Stimulated activated naive B cell treated with anti-CD40 and anti-IgM and Interleukin-4, amounts not matched to agents 10 μg/mL and 1 μg/mL and 100 μg/mL, for 72 hours (primary cell): ENCODE results near the gene GNLY.
"Not testable (repeated sequence)": the region's sequence is repeated elsewhere in the genome, so short reads cannot be mapped to it uniquely, and the experiment has no call there.

ENCODE experiments used
- ATAC-seq, 2 donors: fragments of 150-1000 bp; cut with Tn5 transposase; replicated peaks; 2 replicates each; pipeline ENCODE4 v1.10.0; 2021; ENCODE audit warnings: moderate library complexity in 1 of 2
- DNase-seq: peaks from one replicate; pipeline ENCODE4 v3.0.0; 2021
- H3K27ac Mint-ChIP-seq: one replicate; pipeline ENCODE4 v1.8.0; 2022; ENCODE audit warnings: mild to moderate bottlenecking, mixed read lengths
- H3K27me3 Mint-ChIP-seq, 2 donors: one replicate each; pipeline ENCODE4 v1.8.0; 2022; ENCODE audit warnings: mixed read lengths in 2 of 2
- H3K36me3 Mint-ChIP-seq, 2 donors: one replicate each; pipeline ENCODE4 v1.8.0; 2022; ENCODE audit warnings: mixed read lengths in 2 of 2, mild to moderate bottlenecking in 1 of 2
- H3K4me1 Mint-ChIP-seq, 2 donors: one replicate each; pipeline ENCODE4 v1.8.0; 2022; ENCODE audit warnings: mixed read lengths in 2 of 2, mild to moderate bottlenecking in 1 of 2
- H3K4me3 Mint-ChIP-seq, 2 donors: one replicate each; pipeline ENCODE4 v1.8.0; 2022; ENCODE audit warnings: mild to moderate bottlenecking in 2 of 2, mixed read lengths in 2 of 2, moderate library complexity in 1 of 2
- H3K9me3 Mint-ChIP-seq, 2 donors: one replicate each; pipeline ENCODE4 v1.8.0; 2022; ENCODE audit warnings: mixed read lengths in 2 of 2, mild to moderate bottlenecking in 1 of 2

Gene GNLY

GRCh38 chr2:85704800-85705679 lies 10.9 kb downstream of the GNLY start:
- no peaks in the 10 kb centered on the region for H3K27me3 Mint-ChIP-seq
- peak; percentile 81 to 84 for ATAC-seq
- peaks cover 28 to 52% of the 10 kb centered on the region in 2 donors for H3K4me1 Mint-ChIP-seq
- peak overlapping the region; percentile 8 to 41 for H3K4me3 Mint-ChIP-seq
- DNase-seq, result peak; percentile 40
- no peaks in the 10 kb centered on the region for H3K9me3 Mint-ChIP-seq
- H3K27ac Mint-ChIP-seq, result peak overlapping the region; percentile 38
- no peaks in the 10 kb centered on the region for H3K36me3 Mint-ChIP-seq

DNA sequence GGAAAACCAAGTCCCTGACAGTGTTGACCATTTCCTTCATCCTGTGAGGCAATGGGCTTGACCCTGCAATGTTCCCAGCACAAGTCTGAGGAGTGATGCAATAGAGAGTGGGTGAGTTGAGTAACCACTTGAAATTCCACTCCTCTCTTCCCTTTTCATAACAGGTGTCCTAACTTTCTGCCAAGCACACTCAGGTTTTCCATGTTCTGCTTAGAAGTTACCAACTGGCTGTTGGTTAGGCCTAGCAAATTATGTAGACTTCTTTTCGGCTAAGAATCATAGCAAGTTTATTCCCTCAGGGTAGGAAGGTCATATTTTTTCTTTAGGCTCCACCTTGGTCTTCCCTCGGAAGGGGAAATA lies 11.5 kb downstream of the GNLY start:
- Mint-ChIP-seq H3K4me1 (peaks cover 28 to 52% of the 10 kb centered on the region in 2 donors), H3K9me3 (no peaks in the 10 kb centered on the region), H3K4me3 (no peak overlapping the region), H3K27me3 (peaks cover 3 to 5% of the 10 kb centered on the region in 2 donors), H3K36me3 (no peaks in the 10 kb centered on the region), H3K27ac (peak overlapping the region; percentile 38)
- no peak for ATAC-seq
- no peak for DNase-seq

DNA sequence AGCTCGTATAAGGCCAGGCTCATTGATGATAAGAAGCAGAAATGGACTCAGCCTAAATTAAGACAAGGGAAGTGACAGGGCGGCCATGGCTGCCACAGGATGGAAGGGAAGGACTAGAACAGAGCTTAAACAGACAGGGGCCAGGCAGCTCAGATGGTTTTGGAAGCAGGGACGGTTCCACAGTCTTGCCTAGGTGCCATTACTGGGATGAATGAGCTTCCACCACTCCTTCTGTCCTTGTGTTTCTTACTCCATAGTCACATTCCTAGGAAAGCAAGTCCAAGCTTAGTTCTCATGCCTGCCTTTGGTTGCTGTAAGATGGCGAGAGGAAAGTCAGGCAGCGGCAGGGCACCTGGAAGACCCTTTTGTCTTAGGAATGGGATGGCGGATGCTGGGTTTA lies 11.9 kb downstream of the GNLY start:
- H3K4me3 Mint-ChIP-seq, result no peak overlapping the region
- no peak for ATAC-seq
- no peak for DNase-seq
- H3K9me3 Mint-ChIP-seq, result no peaks in the 10 kb centered on the region
- no peaks in the 10 kb centered on the region for H3K36me3 Mint-ChIP-seq
- H3K27me3 Mint-ChIP-seq, result peaks cover 5 to 9% of the 10 kb centered on the region in 2 donors
- H3K4me1 Mint-ChIP-seq, result peaks cover 28 to 52% of the 10 kb centered on the region in 2 donors
- H3K27ac Mint-ChIP-seq, result peak overlapping the region; percentile 38

GRCh38 chr2:85706599-85707296 lies 12.6 kb downstream of the GNLY start:
- Mint-ChIP-seq H3K36me3 (no peaks in the 10 kb centered on the region), H3K4me1 (peaks cover 28 to 52% of the 10 kb centered on the region in 2 donors), H3K9me3 (no peaks in the 10 kb centered on the region), H3K27ac (no peak overlapping the region), H3K4me3 (no peak overlapping the region), H3K27me3 (peaks cover 10 to 16% of the 10 kb centered on the region in 2 donors)
- ATAC-seq, result no peak
- no peak for DNase-seq

DNA sequence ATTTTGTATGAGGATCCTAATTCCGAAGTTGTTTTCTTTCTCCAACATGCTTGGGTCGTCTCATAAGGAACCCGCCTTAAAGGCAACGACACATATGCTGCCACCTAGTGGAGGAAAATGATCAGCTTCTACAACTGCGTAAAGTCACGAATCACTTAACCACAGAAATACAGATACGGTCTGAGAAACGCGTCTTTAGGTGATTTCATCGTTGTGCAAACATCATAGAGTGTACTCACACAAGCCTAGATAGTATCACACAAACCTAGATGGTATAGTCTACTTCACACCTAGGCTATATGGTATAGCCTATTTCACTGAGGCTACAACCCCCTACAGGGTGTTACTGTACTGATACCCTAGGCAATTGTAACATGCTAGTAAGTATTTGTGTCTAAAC lies 13.1 kb downstream of the GNLY start:
- Mint-ChIP-seq H3K9me3 (no peaks in the 10 kb centered on the region), H3K36me3 (no peaks in the 10 kb centered on the region), H3K4me3 (no peak overlapping the region), H3K27me3 (peaks cover 10 to 19% of the 10 kb centered on the region in 2 donors), H3K27ac (no peak overlapping the region), H3K4me1 (peaks cover 28 to 52% of the 10 kb centered on the region in 2 donors)
- DNase-seq (peak; percentile 56), ATAC-seq (peak; percentile 75 to 84)

GRCh38 chr2:85708641-85709040 lies 14.5 kb downstream of the GNLY start:
- DNase-seq, result no peak
- H3K27me3 Mint-ChIP-seq, result peaks cover 10 to 29% of the 10 kb centered on the region in 2 donors
- no peaks in the 10 kb centered on the region for H3K36me3 Mint-ChIP-seq
- peaks cover 22 to 42% of the 10 kb centered on the region in 2 donors for H3K4me1 Mint-ChIP-seq
- no peak for ATAC-seq
- H3K9me3 Mint-ChIP-seq, result no peaks in the 10 kb centered on the region
- H3K27ac Mint-ChIP-seq, result no peak overlapping the region
- H3K4me3 Mint-ChIP-seq, result no peak overlapping the region

DNA sequence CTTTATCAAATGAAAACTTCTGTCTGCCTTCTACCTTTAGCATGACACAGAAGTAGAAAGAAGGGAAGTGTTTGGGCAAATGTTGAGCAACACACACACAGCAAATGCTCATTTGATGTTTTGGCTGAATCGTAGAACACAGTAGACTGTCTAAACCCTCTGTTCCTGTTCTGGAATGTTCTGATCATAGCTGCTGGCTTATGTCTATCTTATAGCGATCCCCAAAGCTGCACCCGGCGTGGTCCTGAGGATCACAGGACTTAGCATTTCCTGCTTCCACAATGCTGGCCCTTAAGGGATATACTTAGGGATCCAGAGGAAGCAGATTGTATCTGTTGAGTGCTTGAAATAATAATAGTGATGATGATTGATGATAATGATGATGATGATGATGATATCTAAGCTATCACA lies 15.2 kb downstream of the GNLY start:
- Mint-ChIP-seq H3K27ac (no peak overlapping the region), H3K4me1 (peaks cover 19 to 35% of the 10 kb centered on the region in 2 donors), H3K9me3 (no peaks in the 10 kb centered on the region), H3K27me3 (peaks cover 10 to 36% of the 10 kb centered on the region in 2 donors), H3K4me3 (no peak overlapping the region), H3K36me3 (no peaks in the 10 kb centered on the region)
- DNase-seq (no peak), ATAC-seq (no peak)

GRCh38 chr2:85710687-85711577 lies 16.8 kb downstream of the GNLY start:
- Mint-ChIP-seq H3K27ac (no peak overlapping the region), H3K27me3 (peaks cover 10 to 36% of the 10 kb centered on the region in 2 donors), H3K9me3 (no peaks in the 10 kb centered on the region), H3K4me1 (peaks cover 6 to 20% of the 10 kb centered on the region in 2 donors), H3K4me3 (no peak overlapping the region), H3K36me3 (no peaks in the 10 kb centered on the region)
- DNase-seq (no peak), ATAC-seq (no peak)

GRCh38 chr2:85711578-85712060 lies 17.5 kb downstream of the GNLY start:
- Mint-ChIP-seq H3K4me1 (peaks cover 2 to 13% of the 10 kb centered on the region in 2 donors), H3K36me3 (no peaks in the 10 kb centered on the region), H3K4me3 (no peak overlapping the region), H3K27ac (no peak overlapping the region), H3K9me3 (no peaks in the 10 kb centered on the region), H3K27me3 (peaks cover 10 to 36% of the 10 kb centered on the region in 2 donors)
- no peak for DNase-seq
- no peak for ATAC-seq

- peaks cover 10 to 36% of the 10 kb centered on the region in 2 donors for H3K27me3 Mint-ChIP-seq
- DNase-seq, result no peak
- H3K4me1 Mint-ChIP-seq, result peaks cover 0 to 6% of the 10 kb centered on the region in 2 donors
- ATAC-seq, result no peak
- H3K9me3 Mint-ChIP-seq, result no peaks in the 10 kb centered on the region
- no peak overlapping the region for H3K27ac Mint-ChIP-seq
- H3K36me3 Mint-ChIP-seq, result no peaks in the 10 kb centered on the region
- H3K4me3 Mint-ChIP-seq, result no peak overlapping the region
Measured at GRCh38 chr2:85712336-85712735, 18.2 kb downstream of the GNLY start.

GRCh38 chr2:85712849-85713612 lies 18.9 kb downstream of the GNLY start:
- H3K27me3 Mint-ChIP-seq, result peaks cover 10 to 36% of the 10 kb centered on the region in 2 donors
- DNase-seq, result no peak
- H3K4me3 Mint-ChIP-seq, result no peak overlapping the region
- peaks cover 0 to 6% of the 10 kb centered on the region in 2 donors for H3K4me1 Mint-ChIP-seq
- no peaks in the 10 kb centered on the region for H3K36me3 Mint-ChIP-seq
- no peak overlapping the region for H3K27ac Mint-ChIP-seq
- ATAC-seq, result no peak
- no peaks in the 10 kb centered on the region for H3K9me3 Mint-ChIP-seq

GRCh38 chr2:85713836-85714235 lies 19.7 kb downstream of the GNLY start:
- no peaks in the 10 kb centered on the region for H3K9me3 Mint-ChIP-seq
- peaks cover 10 to 44% of the 10 kb centered on the region in 2 donors for H3K27me3 Mint-ChIP-seq
- H3K4me3 Mint-ChIP-seq, result no peak overlapping the region
- DNase-seq (no peak), ATAC-seq (no peak)
- peaks cover 0 to 6% of the 10 kb centered on the region in 2 donors for H3K4me1 Mint-ChIP-seq
- no peaks in the 10 kb centered on the region for H3K36me3 Mint-ChIP-seq
- H3K27ac Mint-ChIP-seq, result no peak overlapping the region

GRCh38 chr2:85714421-85714820 lies 20.3 kb downstream of the GNLY start:
- not testable (repeated sequence) for DNase-seq, H3K36me3 Mint-ChIP-seq, H3K4me3 Mint-ChIP-seq, H3K27ac Mint-ChIP-seq, H3K4me1 Mint-ChIP-seq, ATAC-seq, H3K9me3 Mint-ChIP-seq
- H3K27me3 Mint-ChIP-seq, result peaks cover 10 to 47% of the 10 kb centered on the region in 2 donors
